GM18867 (cell line): ENCODE data around the gene PARN.

Experiments used
- ATAC-seq: cut with Tn5 transposase; IDR thresholded peaks from one replicate; pipeline ENCODE4 v1.9.1; 2021; ENCODE audit warnings: mild to moderate bottlenecking, moderate library complexity; ENCODE audit not compliant: unreplicated experiment

PARN gene

GRCh38 chr16:14476183-14476582 is 153.9 kb downstream of the PARN start:
- ATAC-seq = no peak

DNA sequence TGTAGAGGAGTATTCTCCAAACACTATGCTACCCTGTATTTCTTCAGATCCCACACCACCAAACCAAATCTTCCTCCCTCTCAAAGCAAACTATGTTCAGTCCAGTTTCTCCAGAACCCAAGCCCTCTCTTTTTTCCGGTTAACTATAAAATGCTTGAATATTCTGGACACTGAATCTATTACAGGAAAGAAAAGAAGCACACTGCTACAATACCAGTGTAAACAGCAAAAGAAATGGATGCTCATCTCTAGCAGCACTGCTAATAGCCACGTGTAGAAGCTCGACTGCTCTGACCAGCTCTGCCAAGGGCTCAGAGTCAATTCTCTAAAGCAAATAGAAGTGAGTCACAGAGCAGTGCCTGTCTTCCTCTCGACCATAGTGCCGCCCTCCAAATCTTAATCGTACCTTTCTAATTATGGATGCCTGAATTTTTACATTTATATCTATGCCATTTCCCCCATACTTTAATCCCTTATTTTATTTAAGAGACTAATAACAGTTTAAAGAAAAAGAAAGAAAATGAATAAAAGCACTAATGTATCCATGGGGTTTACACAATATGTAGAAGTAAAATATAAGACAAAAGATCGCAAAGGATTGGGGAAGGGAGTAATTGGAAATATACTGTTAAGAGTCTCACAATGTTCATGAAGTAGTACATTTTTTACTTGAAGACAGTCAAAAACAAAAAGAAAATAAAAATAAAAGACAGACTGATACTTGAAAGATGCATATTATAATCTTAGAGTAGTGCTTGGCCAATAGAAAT is 154.5 kb downstream of the PARN start:
- no peak for ATAC-seq

DNA sequence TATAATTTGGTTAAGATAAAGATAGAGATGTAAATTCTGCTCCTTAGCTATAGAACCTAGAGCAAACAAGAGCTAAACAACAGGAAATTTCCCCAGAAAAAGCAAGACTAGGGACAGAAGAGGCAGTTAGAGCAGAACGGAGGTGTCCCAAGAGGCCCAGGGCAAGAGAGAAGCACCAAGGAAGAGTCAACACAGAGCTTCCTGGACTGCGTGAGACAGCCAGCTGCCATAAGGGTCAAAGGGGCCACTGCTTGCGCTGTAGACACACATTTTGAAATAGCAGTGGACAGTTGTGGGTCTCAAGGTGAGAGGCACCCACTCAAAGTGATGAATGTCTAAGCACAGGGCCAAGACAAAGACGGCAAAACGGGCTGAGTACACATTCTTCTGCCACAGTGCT is 156.6 kb downstream of the PARN start:
- ATAC-seq = no peak

GRCh38 chr16:14472357-14472756 is 157.7 kb downstream of the PARN start:
- ATAC-seq = no peak

DNA sequence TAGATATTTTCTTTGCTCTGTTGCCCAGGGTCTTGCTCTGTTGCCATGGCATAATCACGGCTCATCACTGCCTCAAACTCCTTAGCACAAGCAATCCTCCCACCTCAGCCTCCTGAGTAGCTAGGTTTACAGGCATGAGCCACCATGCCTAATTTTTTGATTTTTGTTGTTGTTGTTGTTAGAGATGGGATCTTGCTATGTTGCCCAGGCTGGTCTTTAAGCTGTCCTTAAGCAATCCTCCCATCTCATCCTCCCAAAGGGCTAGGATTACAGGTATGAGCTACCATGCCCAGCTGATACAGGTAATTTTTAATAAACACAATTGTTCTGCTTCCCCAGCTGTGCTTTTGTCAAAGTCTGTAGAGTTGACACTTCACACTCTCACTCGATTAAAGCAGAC is 159.3 kb downstream of the PARN start:
- no peak for ATAC-seq

- no peak for ATAC-seq
These were observed 164.3 kb downstream of the PARN start for GRCh38 chr16:14465799-14466198.

DNA sequence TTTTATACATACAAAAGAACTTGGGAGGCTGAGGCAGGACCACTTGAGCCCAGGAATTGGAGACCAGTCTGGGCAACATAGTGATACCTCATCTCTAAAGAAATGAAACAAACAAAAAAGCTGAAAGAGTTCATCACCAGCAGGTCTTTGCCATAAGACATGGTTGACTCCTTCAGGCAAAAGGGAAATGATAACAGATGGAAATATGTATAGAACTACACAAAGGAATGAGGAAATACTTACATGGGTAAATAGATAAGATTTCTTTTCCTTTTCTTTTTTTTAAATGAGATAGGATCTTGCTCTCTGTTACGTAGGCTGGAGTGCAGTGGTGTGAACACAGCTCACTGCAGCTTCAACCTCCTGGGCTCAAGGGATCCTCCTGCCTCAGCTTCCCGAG is 165.3 kb downstream of the PARN start:
- no peak for ATAC-seq

GRCh38 chr16:14464192-14464591 is 165.9 kb downstream of the PARN start:
- no peak for ATAC-seq

- ATAC-seq = no peak
These were observed 167.2 kb downstream of the PARN start for GRCh38 chr16:14462811-14463210.

DNA sequence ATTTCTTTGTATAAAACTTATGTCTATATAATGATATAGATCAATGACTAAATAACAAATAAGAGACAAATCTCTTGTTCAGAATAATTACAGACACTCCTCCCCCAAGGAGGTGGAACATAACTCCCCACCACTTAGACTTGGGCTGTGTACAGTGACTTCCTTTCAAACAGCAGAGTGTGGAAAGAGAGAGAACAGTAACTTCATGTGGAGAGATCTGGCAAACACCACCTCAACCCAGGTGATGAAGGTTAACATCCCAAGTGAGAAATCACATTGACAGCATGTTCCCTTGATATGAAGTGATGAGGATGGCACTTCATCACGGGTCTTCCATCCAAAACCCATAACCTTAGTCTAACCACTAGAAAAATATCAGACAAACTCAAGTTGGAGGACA is 169.3 kb downstream of the PARN start:
- no peak for ATAC-seq

DNA sequence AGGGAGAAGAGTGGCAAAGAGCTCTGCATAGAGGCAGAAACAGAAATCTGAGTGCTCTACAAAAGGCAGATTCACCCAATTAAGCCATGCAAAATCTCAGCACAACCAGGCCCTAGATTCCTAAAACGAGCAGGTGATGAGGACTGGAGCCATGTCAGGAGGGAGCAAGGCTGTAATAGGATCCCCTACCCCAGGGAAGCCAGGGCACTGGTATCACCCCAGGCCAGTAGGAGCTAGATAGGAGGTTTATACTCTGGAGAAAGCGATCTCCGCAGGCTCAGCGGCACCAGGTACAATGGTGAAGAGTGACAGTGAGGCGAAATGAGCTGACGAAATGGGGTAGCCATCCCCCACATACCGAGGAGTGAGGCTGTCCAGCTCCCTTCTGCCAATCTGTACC is 171.5 kb downstream of the PARN start:
- no peak for ATAC-seq

DNA sequence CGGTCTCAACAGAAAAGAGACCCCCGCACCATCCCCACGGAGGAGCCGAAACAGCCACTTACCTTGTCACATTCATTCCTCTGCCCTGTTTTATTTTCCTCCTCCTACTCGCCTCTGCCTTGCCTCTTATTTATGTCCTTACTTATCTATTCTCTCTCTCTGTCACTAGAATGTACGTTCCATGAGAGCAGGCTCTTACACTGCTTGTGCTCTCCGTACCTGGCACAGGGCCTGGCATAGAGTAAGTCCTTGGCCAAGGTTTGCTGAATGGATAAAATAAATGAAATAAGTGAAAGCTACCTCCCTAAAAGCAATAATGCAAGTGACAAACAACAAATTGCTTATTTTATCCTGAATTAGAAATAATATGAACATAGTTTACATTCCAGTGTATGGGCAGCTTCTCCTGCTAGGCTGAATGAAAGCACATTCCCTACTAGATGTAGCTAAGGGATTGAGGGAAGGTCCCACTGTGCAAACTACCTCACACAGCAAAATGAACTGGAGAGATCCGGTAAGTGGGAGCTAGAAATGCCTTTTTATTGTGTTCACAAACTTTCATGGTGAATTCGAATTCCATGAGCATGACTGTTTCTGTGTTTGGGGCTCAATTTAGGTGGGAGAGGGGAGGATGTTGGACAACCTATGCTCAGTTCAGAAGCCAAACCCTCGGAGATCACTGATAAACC is 173.1 kb downstream of the PARN start:
- no peak for ATAC-seq

DNA sequence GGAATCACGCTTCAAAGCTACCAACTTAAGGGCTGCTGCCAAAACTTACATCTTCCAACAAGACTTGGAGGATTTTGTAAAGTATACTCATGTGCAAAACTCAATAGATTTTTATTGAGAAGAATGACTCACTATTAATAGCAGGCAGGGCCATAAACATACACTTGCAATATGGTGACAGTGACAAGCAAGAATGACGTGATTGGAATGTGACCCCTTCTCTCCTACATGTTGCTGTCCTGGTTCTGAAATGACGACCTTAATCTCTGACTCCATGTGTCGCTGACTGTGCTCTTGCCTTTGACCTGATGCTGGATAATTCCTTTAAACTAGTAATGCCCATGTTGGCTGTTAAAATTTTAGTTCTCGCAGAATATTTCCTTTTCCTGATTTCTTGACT is 174.5 kb downstream of the PARN start:
- no peak for ATAC-seq

GRCh38 chr16:14454391-14454790 is 175.7 kb downstream of the PARN start:
- ATAC-seq = no peak

DNA sequence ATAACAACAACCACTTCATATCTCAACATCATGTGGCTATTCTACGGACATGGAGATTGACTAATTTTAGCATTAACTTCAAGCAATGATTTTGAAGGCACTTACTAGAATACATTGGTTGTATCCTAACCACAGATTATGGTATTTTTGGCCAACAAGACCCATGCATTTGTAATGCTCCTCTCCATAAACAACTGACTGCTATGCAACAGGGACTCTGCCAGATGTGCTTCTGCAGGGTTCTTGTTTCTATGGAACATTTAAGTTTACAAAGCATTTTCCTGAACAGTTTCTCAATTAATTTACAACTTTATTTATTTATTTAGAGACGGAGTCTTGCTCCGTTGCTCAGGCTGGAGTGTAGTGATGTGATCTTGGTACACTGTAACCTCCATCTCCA is 178.0 kb downstream of the PARN start:
- ATAC-seq = no peak

GRCh38 chr16:14450846-14451245 is 179.2 kb downstream of the PARN start:
- no peak for ATAC-seq

DNA sequence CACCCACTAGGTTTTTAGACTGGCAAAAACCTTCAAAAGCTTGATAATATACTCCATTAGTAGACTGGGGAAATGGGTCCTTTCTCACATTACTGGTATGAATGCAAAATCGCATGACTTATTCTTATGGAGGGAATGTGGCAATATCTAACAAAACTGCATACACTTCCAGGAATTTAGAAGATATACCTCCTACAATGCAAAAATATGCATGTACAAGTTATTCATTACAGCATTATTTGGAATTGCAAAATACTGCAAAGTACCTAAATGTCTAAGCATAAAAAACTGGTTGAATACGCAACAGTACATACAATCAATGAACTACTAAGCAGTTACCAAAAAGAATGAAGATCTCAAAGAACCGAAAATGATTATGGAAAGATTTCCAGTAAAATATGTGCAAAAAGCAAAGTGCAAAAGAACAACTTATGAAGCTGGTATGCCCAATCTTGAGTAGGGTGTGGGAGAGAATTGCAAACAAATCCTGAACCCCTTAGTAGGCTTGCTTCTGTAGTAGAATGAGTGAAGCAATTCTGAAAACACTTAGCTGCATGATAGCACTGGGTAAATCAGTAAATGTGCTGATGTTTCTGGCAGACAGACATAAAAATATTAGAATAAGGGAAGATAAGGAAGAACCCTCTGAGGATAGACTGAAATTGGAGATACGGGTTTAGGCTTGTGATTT is 180.1 kb downstream of the PARN start:
- ATAC-seq = no peak

GRCh38 chr16:14449334-14449733 is 180.7 kb downstream of the PARN start:
- ATAC-seq = no peak

GRCh38 chr16:14448879-14449278 is 181.2 kb downstream of the PARN start:
- ATAC-seq = no peak

DNA sequence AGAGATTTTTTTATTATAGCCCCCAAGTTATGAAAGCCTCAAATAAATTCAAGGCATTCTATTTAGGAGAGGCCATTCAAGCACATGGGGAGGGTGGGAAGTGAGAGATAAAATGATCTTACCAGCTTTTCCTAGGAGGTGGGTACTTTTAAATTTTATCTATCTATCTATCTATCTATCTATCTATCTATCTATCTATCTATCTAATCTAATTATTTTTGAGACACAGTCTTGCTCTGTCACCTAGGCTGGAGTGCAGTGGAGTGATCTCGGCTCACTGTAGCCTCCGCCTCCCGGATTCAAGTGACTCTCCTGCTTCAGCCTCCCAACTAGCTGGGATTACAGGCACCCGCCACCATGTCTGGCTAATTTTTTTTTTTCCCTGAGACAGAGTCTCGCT is 182.3 kb downstream of the PARN start:
- ATAC-seq = no peak

GRCh38 chr16:14446796-14447195 is 183.3 kb downstream of the PARN start:
- no peak for ATAC-seq
